HepG2 (cell line): ENCODE data around the gene RABEPK. TPM values are rescaled to one million over a fixed set of nuclear protein-coding genes. Genes with fewer than 3 reads are reported as not detected.

Experiments used
- ARID4A ChIP-seq: sonication (generic); formaldehyde crosslinking; IDR thresholded peaks from 2 replicates; pipeline ENCODE4 v1.5.0; 2020; ENCODE audit warnings: mild to moderate bottlenecking, missing genetic modification reagents, borderline replicate concordance
- FOXP1 ChIP-seq, 2 experiments: fragments of 450-650 bp in 1 of 2; IDR thresholded peaks; 2 replicates each; pipeline ENCODE4 v1.6.1; 2017 to 2018; ENCODE audit warnings: antibody characterized with exemption in 1 of 2
- HNF4G ChIP-seq, 2 experiments: sonication (generic) in 1 of 2; formaldehyde crosslinking in 1 of 2; IDR thresholded peaks; 2 replicates each; pipeline versions ENCODE4 v1.4.0 to v1.6.1; 2011 to 2020; ENCODE audit warnings: borderline replicate concordance in 2 of 2, low read depth in 2 of 2, mild to moderate bottlenecking in 2 of 2, low read length in 1 of 2, missing genetic modification reagents in 1 of 2, moderate library complexity in 1 of 2
- NFKB2 ChIP-seq: sonication (generic); formaldehyde crosslinking; IDR thresholded peaks from 2 replicates; pipeline ENCODE4 v1.4.0; 2020; ENCODE audit warnings: missing genetic modification reagents, borderline replicate concordance
- PAXIP1 ChIP-seq: sonication (generic); formaldehyde crosslinking; conservative IDR thresholded peaks from 2 replicates; pipeline ENCODE4 v1.4.0; 2020; ENCODE audit warnings: mild to moderate bottlenecking, missing genetic modification reagents, moderate library complexity
- PITX1 ChIP-seq: sonication (generic); formaldehyde crosslinking; IDR thresholded peaks from 2 replicates; pipeline ENCODE4 v1.5.1; 2020; ENCODE audit warnings: mild to moderate bottlenecking, missing genetic modification reagents
- SAP130 ChIP-seq: IDR thresholded peaks from 2 replicates; pipeline ENCODE4 v1.6.1; 2016; ENCODE audit warnings: low read depth
- SOX5 ChIP-seq: IDR thresholded peaks from 2 replicates; pipeline ENCODE4 v1.6.1; 2016; ENCODE audit warnings: borderline replicate concordance
- ZNF232 ChIP-seq: sonication (generic); formaldehyde crosslinking; IDR thresholded peaks from 2 replicates; pipeline ENCODE4 v1.4.0; 2020; ENCODE audit warnings: missing genetic modification reagents, borderline replicate concordance
- ZNF574 ChIP-seq: sonication (generic); formaldehyde crosslinking; IDR thresholded peaks from 2 replicates; pipeline ENCODE4 v1.4.0; 2020; ENCODE audit warnings: missing genetic modification reagents
- ZNF672 ChIP-seq: sonication (generic); formaldehyde crosslinking; IDR thresholded peaks from 2 replicates; pipeline ENCODE4 v1.8.1; 2022; ENCODE audit warnings: missing genetic modification reagents
- ZNF710 ChIP-seq: sonication (generic); formaldehyde crosslinking; IDR thresholded peaks from 2 replicates; pipeline ENCODE4 v1.5.0; 2020; ENCODE audit warnings: mild to moderate bottlenecking, missing genetic modification reagents, borderline replicate concordance
- ZNF766 ChIP-seq: sonication (generic); formaldehyde crosslinking; IDR thresholded peaks from 2 replicates; pipeline ENCODE4 v1.5.0; 2020; ENCODE audit warnings: missing genetic modification reagents, borderline replicate concordance
- ZSCAN5A ChIP-seq: sonication (generic); formaldehyde crosslinking; IDR thresholded peaks from 2 replicates; pipeline ENCODE4 v1.8.0; 2022; ENCODE audit warnings: mild to moderate bottlenecking, missing genetic modification reagents, borderline replicate concordance
- polyA plus RNA-seq, 8 experiments: library from polyadenylated mRNA; depleted of rRNA in 3 of 8; stranded (reverse) in 7 of 8; unstranded in 1 of 8; fragments of >200 nt; fragmentation: Illumina TruSeq in 4 of 8; extraction: Trizol in 4 of 8; gene quantifications; 2 replicates each; pipeline versions ENCODE4 v1.2.1 to v1.2.3, GENCODE V29; 2011 to 2016; ENCODE audit warnings: low read depth in 4 of 8, missing spikeins in 1 of 8, mixed read lengths in 1 of 8; ENCODE audit not compliant: insufficient read depth in 1 of 8
- total RNA-seq, 5 experiments: library from RNA; depleted of rRNA; stranded (reverse); fragments of >200 nt; fragmentation: Illumina TruSeq; extraction: Trizol; gene quantifications; 2 replicates each; pipeline ENCODE4 v1.2.3, GENCODE V29; 2016; ENCODE audit warnings: low read depth in 1 of 5

RABEPK gene
- total and polyA plus RNA-seq, 2 of the 13 experiments (the other 11 are each of a cell fraction or from before 2014, with no cell fraction given), result 75.5 to 90.0 TPM

GRCh38 chr9:125204477-125204876 is 4.1 kb downstream of the RABEPK start (continued):
- 0 out of 2 replicates have a peak, but pooled peaks have one; percentile 43 for TF ChIP-seq ZSCAN5A (CRISPR knock-in tag)
- peak; percentile 59 for TF ChIP-seq PAXIP1 (CRISPR knock-in tag)
- TF ChIP-seq ZNF672 (CRISPR knock-in tag), result no peak
- TF ChIP-seq ZNF710 (CRISPR knock-in tag), result peak; percentile 85
- no peak for TF ChIP-seq ARID4A (CRISPR knock-in tag)
- TF ChIP-seq PITX1 (CRISPR knock-in tag), result peak; percentile 32; the same call in 1 of the 2 replicates
- TF ChIP-seq FOXP1 (IDR thresholded peaks at IDR 0.05), result no peak
- TF ChIP-seq FOXP1 (CRISPR knock-in tag; IDR thresholded peaks at IDR 0.05), result peak; percentile 48; the same call in 1 of the 2 replicates
- peak; percentile 34; the same call in 1 of the 2 replicates for TF ChIP-seq ZNF574 (CRISPR knock-in tag)
- peak; percentile 24; the same call in 1 of the 2 replicates for TF ChIP-seq SAP130 (CRISPR knock-in tag)
- TF ChIP-seq NFKB2 (CRISPR knock-in tag), result 0 out of 2 replicates have a peak, but pooled peaks have one; percentile 50
- TF ChIP-seq ZNF766 (CRISPR knock-in tag), result no peak
- no peak for TF ChIP-seq ZNF232 (CRISPR knock-in tag)
- peak; percentile 62; the same call in 1 of the 2 replicates for TF ChIP-seq HNF4G (IDR thresholded peaks at IDR 0.05; ENCODE audit: borderline replicate concordance, low read depth, low read length)
- TF ChIP-seq HNF4G (CRISPR knock-in tag; IDR thresholded peaks at IDR 0.05; ENCODE audit: borderline replicate concordance, low read depth), result no peak
- TF ChIP-seq SOX5, result peak; percentile 78; the same call in 1 of the 2 replicates
